GM19351 (cell line): ENCODE measurements around the gene SMC1B.
"Not testable (repeated sequence)": the region's sequence is repeated elsewhere in the genome, so short reads cannot be mapped to it uniquely, and the experiment has no call there.

Experiments used
- ATAC-seq: cut with Tn5 transposase; IDR thresholded peaks from one replicate; pipeline ENCODE4 v1.9.1; 2021; ENCODE audit warnings: mild to moderate bottlenecking, moderate library complexity; ENCODE audit not compliant: unreplicated experiment

The SMC1B gene

DNA sequence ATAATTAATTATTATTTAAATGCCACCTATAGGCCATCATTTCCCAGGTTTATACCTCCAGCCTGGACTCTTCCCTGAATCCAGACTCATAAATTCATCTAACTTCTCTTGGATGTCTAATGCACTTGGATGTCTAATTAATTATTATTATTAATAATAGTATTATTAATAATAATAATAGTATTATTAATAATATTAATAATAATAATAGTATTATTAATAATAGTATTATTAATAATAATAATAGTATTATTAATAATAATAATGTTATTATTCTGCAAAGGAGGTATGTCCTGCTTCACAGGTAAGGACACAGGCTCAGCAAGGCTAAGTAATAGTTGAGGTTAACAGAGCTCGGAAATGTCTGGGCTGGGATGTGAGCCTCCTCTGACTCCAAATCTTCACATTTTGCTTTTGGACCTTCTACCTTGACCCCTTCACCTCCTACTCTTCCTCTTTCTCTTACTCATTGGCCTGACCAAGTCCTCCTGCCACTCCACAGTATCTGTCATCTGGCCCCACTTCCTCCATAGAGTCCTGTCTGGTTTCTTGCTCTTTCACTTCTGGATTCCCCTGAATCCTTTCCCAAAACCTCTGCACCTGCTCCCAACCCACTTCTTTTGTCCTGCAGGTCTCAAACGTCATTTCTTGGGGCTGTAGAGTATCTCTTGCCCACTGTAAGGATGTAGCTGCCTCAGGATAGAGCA, 8.1 kb upstream of the SMC1B start:
- ATAC-seq: no peak

GRCh38 chr22:45420539-45420938, 7.1 kb upstream of the SMC1B start:
- no peak for ATAC-seq

DNA sequence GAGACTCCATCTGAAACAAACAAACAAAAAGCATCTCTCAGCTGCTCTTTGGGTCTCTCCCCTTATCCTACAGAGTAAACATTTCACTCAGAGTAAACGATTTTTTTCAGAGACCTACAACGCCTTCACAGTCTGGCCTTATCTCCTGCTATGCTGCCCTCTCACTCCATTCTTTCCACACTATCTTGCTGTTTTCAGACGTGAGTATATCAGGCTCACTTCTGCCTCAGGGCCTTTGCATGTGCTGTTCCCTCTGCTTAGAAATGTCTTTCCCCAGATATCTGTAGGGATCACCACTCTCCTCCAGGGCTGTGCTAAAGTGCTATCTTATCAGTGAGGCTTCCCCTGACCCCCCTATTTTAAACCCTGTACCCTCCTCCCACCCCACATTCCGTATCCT, 6.6 kb upstream of the SMC1B start:
- no peak for ATAC-seq

DNA sequence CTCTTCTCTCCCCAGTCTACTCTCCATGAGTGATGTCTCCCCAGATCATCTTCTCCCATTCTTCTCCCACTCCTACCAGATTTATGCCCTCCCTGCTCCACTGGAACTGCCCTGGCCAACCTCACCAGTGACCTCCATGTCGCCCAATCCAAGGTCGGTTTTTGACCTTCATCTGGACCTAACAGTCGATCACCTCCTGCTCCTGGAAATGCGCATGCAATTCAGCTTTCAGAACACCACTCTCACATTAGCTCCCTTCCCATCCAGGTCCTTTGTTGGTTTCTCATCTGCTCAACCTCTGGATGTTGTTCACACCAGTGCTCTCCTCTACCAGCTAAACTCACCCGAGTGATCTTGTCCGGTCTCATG, 5.4 kb upstream of the SMC1B start:
- ATAC-seq: no peak

DNA sequence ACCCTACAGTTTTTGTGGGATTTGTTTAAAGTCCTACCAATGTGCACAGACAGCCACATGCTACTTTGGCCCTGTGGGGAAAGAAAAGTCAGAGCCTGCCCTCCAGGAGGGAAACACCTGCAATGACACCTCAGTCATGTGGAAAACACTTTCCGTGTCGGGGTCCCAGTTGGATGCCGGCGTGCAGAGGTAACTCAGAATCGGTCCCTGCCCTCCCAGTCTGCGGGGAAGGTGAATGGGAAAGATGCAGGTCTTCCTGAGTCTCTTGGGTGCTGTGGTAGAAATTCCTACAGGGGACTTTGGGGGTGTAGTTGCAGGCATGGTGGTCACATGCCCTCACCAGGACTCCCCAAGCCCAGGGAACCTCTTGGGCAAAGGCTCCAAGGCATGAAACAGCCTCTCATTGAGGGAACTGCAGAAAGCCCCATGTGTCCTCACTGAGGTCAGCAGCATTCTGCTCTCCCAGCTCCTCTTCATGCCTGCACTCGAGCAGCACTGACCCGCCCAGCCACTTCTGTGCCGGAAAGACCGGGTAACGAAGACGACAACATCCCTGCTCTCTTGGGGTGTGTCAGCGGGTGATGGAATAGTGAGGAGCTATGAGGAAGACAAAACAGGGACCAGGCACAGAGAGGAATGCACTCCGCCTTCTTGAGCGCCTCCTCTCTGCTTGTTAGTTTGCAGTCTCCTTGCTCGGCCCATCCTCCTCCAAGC, 4.8 kb upstream of the SMC1B start:
- ATAC-seq: no peak

DNA sequence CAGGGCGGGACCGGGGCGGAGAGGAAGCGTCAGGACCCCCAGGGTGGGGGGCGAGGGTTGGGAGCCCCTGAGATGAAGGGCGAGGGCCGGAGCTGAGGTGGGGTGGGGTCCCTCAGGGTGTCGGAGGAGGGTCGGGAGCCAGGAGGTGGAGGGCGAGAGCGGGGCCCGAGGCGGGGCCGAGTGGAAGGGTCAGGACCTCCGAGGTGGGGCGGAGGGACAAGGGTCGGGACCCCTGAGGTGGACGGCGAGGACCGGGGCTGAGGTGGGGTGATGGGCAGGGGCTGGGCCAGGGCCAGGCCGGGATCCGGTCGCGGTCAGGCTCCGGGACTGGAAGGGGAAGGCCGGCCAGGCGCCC, 409 bp downstream of the SMC1B start:
- ATAC-seq: no peak

GRCh38 chr22:45407793-45408192, 5.6 kb downstream of the SMC1B start:
- no peak for ATAC-seq

- ATAC-seq: no peak
Observed at GRCh38 chr22:45402466-45402985, 10.9 kb downstream of the SMC1B start.

DNA sequence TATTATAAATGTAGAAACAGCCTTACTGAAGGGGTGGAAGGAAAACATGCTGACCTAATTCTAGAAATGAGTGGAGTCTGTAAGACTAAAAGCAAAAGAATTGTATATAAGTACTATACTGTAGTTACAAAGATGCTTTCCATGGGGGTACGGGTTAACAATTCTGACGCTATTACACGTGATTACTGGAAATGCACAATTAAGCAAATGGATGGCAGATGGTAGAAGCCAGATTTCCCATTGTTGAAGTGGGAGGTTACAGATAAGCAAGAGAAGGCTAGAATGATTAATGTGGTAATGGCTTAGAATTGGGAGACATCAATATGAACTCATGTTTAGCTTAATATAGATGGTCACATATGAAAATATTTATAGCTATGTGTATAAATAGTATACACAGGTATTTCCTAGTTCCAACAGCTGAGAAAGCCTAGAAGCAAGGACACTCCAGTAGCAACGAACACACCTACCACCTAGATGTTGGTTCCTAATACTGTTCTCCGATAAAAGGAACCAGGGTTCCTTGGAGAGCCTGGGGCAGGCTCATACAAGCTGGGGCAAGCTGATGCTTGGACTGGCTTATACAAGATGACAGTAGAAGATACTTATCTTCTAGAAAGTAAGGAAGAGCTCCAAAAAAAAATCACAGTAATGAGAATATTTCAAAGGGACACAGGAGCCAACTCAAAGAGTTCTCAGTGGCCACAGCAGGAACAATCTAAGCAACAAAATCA, 13.5 kb downstream of the SMC1B start:
- no peak for ATAC-seq

DNA sequence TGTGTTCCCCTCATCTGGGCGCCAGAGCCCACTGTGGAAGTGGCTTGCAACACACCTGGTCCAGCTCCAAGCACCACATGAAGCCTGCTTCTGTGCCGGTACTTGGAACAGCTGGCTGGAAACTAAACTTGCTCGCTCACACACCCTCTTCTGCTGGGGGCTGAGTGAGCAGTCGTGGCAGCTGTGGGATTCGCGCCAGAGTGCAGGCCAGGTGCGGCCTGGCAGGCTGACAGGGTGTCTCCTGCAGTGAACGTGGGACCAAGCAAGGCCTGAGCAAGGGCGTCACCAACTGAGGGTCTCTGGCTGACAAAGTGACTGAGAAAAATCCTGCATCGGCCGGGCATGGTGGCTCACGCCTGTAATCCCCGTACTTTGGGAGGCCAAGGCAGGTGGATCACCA, 15.2 kb downstream of the SMC1B start:
- no peak for ATAC-seq

GRCh38 chr22:45397806-45398205, 15.6 kb downstream of the SMC1B start:
- ATAC-seq: no peak

DNA sequence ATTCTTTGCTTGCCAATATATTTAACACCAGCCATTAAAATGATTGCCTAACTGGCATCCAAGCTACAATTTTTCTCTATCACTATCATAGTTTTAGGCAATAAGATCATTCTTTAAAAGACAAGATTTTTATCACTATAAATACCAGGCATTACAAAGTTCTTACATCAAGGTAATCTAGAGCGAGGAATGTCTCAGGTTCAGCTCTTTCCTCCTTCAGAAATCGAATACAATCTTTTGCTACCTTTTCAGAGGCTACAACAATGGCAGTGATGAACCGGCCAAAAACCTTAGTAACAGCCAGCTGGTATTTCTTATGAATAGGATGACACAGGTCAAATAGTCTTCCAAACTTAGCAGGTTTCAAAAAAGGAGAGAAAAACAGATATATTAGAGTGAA, 23.9 kb downstream of the SMC1B start:
- ATAC-seq: no peak

GRCh38 chr22:45381348-45381747, 32.1 kb downstream of the SMC1B start:
- no peak for ATAC-seq

GRCh38 chr22:45376703-45377102, 36.7 kb downstream of the SMC1B start:
- no peak for ATAC-seq

DNA sequence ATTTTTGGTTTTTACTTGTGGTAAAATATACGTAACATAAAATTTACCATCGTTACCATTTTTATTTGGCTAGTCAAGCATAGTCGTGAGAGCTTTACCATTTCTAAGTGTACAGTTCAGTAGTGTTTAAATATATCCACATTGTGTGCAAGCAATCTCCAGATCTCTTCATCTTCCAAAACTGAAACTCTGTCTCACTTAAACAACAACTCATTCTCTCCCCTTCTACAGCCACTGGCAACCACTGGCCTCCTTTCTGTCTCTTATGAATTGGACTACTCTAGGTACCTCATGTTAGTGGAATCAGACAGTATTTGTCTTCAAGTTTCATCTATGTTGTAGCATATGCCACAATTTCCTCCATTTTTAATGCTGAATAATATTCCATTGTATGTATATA, 37.4 kb downstream of the SMC1B start:
- ATAC-seq: no peak

DNA sequence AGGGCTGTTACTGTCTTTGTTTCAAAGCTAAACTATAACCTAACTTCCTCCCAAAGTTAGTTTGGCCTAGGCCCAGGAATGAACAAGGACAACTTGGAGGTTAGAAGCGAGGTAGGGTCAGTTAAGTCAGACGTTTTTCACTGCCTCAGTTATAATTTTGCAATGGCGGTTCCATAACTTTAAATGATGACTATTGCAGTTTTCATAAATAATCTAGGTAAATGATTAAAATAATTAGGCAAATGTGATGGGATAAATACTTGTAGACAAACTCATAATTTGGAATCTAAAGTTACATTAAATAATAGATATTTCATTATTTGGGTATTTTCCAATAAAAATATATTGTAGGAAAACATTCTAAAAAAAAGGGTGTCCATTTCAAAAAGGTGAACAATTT, 39.8 kb downstream of the SMC1B start:
- not testable (repeated sequence) for ATAC-seq

DNA sequence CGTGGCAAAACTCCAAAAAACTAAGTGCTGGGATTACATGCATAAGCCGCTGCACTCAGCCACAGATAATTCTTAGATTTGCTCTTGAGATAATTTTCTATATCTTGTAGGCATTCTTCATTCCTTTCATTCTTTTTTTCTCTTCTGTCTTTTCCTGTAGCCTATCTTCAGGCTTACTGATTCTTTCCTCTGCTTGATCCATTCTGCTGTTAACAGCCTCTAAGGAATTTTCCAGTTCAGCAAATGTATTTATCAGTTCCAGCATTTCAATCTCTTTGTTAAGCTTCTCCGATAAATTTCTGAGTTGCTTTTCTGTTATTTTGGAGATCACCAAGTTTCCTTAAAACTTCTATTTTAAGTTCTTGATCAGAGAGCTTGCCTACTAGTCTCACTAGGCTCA, 46.7 kb downstream of the SMC1B start:
- no peak for ATAC-seq

DNA sequence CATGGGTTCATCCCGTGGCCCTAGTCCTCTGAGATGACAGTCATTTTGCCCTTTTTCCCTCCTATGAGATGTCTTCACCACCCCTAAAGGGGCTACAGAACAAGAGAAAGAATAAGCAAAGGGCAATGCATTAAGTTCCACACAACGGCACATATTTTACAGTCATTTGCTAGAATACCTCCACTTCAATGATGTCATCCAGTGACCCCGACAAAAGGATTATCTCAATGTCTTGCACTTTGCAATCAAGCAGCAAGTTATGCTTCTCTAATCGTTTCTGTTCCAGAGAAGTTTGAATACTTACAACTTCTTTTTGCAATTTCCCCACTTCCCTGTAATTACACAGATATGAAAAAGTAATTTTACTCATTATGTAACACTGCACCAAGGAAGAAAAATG, 53.8 kb downstream of the SMC1B start:
- no peak for ATAC-seq

DNA sequence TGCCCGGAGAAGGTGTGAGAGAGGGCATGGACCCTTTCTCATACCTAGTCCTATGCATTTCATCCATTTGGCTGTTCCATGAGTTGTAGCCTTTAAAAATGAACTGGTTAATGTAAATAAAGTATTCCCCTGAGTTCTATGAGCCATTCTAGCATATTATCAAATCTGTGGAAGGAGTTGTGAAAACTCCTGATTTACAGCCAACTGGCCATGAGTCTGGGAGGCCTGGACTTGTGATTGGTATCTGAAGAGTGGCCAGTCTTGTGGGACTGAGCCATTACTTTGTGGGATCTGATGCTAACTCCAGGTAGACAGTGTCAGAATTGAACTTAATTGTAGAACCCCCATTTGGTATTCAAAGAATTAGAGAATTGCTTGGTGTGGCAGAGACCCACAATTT, 55.3 kb downstream of the SMC1B start:
- ATAC-seq: no peak

DNA sequence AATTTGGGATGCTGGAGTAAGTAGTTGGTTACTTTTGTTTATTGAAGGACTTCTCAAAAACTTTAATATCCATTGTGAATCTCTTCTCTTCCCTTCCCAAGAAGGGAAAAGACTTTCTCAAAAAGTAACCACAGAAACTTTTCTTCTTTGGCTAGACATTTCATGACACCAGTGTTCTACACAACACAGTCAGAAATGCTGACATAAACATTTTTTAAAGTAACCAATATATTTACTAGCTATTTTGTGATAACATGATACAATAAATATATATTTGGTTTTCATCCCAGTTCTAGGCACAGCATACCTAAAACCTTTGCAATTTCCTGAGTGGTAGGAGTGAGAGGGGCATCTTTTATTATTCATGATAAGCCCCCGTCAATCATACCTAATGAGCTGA, 55.9 kb downstream of the SMC1B start:
- no peak for ATAC-seq

DNA sequence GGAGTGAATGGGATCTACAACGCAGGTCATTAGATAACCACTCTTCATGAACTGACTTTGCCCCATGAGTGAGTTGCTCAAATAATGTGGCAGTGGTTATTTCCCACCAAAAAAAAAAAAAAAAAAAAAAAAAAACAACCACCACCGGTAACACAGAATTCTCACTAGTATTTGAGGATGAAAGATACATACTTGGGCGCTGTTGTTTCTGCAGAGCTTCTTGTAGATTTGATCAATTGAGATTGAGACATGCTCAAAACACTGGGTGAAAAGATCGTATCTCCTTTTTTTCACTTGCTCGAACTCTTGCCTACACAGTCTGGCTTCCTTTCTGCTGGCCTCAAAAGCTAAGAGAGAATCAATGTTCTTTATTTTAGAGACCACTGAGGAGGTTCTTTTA, 59.6 kb downstream of the SMC1B start:
- ATAC-seq: no peak

GRCh38 chr22:45352757-45353156, 60.6 kb downstream of the SMC1B start:
- not testable (repeated sequence) for ATAC-seq
